HEK293T (cell line): Measurements from ENCODE around the gene KRTAP10-3.

Source experiments
- CTCF ChIA-PET: fragments of 350-600 bp; formaldehyde crosslinking; extraction: SDS; loops from one replicate; lab custom pipeline; 2021; ENCODE audit warnings: antibody characterized with exemption, inconsistent platforms; lab: Yijun Ruan, JAX
- POLR2A ChIA-PET: fragments of 350-600 bp; formaldehyde crosslinking; extraction: SDS; loops from one replicate; lab custom pipeline; 2020; ENCODE audit warnings: antibody characterized with exemption, inconsistent platforms; lab: Yijun Ruan, JAX
- DNase-seq: peaks from one replicate; pipeline ENCODE4 v3.0.0; 2012; ENCODE audit warnings: mixed read lengths; ENCODE audit errors: extremely low spot score
- ARNT ChIP-seq: fragments of 450-650 bp; IDR thresholded peaks from 2 replicates; pipeline ENCODE4 v1.6.1; 2017; ENCODE audit warnings: mild to moderate bottlenecking
- BHLHE40 ChIP-seq: fragments of 450-650 bp; IDR thresholded peaks from 2 replicates; pipeline ENCODE4 v1.6.1; 2016; ENCODE audit warnings: mild to moderate bottlenecking, moderate library complexity, borderline replicate concordance
- CTBP1 ChIP-seq: fragments of 450-650 bp; IDR thresholded peaks from 2 replicates; pipeline ENCODE4 v1.6.1; 2016; ENCODE audit warnings: borderline replicate concordance
- ELF4 ChIP-seq: fragments of 450-650 bp; IDR thresholded peaks from 2 replicates; pipeline ENCODE4 v1.6.1; 2017; ENCODE audit warnings: antibody characterized with exemption
- FOXA1 ChIP-seq: fragments of 450-650 bp; IDR thresholded peaks from 2 replicates; pipeline ENCODE4 v1.6.1; 2016; ENCODE audit warnings: mild to moderate bottlenecking
- FOXK2 ChIP-seq: fragments of 450-650 bp; IDR thresholded peaks from 2 replicates; pipeline ENCODE4 v1.6.1; 2016; ENCODE audit warnings: mild to moderate bottlenecking
- FOXM1 ChIP-seq: fragments of 450-650 bp; IDR thresholded peaks from 2 replicates; pipeline ENCODE4 v1.6.1; 2017; ENCODE audit warnings: mild to moderate bottlenecking, borderline replicate concordance
- HDGF ChIP-seq: fragments of 450-650 bp; IDR thresholded peaks from 2 replicates; pipeline ENCODE4 v1.6.1; 2017; ENCODE audit warnings: antibody characterized with exemption, borderline replicate concordance
- L3MBTL2 ChIP-seq: fragments of 450-650 bp; conservative IDR thresholded peaks from 2 replicates; pipeline ENCODE4 v1.6.1; 2016; ENCODE audit warnings: mild to moderate bottlenecking
- LEF1 ChIP-seq: fragments of 450-650 bp; IDR thresholded peaks from 2 replicates; pipeline ENCODE4 v1.6.1; 2017; ENCODE audit warnings: mild to moderate bottlenecking, borderline replicate concordance
- NFRKB ChIP-seq: fragments of 450-650 bp; IDR thresholded peaks from 2 replicates; pipeline ENCODE4 v1.6.1; 2016; ENCODE audit warnings: mild to moderate bottlenecking, moderate library complexity
- SP1 ChIP-seq: fragments of 450-650 bp; IDR thresholded peaks from 2 replicates; pipeline ENCODE4 v1.6.1; 2017
- SUZ12 ChIP-seq: fragments of 450-650 bp; IDR thresholded peaks from 2 replicates; pipeline ENCODE4 v1.6.1; 2016; ENCODE audit warnings: mild to moderate bottlenecking
- TARDBP ChIP-seq: fragments of 450-650 bp; IDR thresholded peaks from 2 replicates; pipeline ENCODE4 v1.6.1; 2016
- ZNF384 ChIP-seq: fragments of 450-650 bp; IDR thresholded peaks from 2 replicates; pipeline ENCODE4 v1.6.1; 2016
- TF ChIP-seq, protein P1 (sequence below): fragments of 450-650 bp; IDR thresholded peaks from 2 replicates; pipeline ENCODE4 v1.6.1; 2016

KRTAP10-3 gene

DNA sequence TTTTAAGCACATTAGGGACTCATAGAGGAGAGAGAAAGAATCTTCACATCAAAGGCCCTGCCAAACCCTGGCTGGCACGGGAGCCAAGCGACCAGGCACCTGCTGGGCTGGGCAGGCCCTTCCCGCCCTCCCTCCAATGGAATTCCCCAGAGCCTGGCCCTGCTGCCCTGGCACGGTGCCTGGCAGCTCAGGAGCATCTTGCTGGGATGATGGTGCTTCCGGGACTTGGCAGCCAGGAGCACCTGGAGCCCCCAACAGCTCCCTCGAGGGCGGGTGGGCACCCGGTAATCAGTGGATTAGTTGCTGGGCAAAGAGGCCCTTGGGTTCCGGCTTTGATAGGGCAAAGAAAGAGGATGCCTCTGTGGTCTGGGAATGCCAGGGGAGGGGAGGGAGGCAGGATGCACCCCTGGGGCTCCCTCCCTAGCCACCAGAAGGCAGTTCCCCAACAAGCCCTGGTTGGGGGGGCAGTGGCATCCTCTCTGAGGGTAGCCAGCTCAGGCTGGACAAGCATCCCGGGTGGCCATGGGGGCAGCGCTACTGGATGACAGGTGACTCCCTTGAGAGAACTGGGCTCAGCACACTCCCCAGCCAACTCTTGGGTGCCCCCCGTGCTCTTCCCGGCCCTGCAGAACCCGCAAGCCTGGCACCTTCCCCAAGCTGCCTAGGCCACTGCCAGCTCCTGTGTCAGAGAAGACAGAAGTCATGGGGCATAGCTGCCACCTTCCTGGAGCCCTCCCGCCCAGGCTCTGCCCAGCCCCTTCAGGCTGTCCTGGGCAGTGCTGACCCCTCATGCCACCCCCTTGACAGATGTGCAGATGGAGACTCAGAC is 45.0 kb downstream of the KRTAP10-3 start:
- DNase-seq: no peak
- TF ChIP-seq L3MBTL2: no peak
- POLR2A ChIA-PET: no interaction called here
- CTCF ChIA-PET: interaction anchor here (0.5 kb wide), 1 partner anchor 227 kb away, joined by 3 read pairs; no protein-coding TSS in a partner anchor

GRCh38 chr21:44512496-44513388 is 45.9 kb downstream of the KRTAP10-3 start:
- ChIA-PET CTCF (no interaction called here), POLR2A (no interaction called here)
- DNase-seq: no peak
- TF ChIP-seq SP1 (no peak), NFRKB (no peak), FOXA1 (no peak), SUZ12 (no peak), FOXK2 (no peak), CTBP1 (no peak), BHLHE40 (no peak), ARNT (no peak), FOXM1 (no peak), ELF4 (no peak), L3MBTL2 (no peak), ZNF384 (no peak)
- TF ChIP-seq, protein P1, sequence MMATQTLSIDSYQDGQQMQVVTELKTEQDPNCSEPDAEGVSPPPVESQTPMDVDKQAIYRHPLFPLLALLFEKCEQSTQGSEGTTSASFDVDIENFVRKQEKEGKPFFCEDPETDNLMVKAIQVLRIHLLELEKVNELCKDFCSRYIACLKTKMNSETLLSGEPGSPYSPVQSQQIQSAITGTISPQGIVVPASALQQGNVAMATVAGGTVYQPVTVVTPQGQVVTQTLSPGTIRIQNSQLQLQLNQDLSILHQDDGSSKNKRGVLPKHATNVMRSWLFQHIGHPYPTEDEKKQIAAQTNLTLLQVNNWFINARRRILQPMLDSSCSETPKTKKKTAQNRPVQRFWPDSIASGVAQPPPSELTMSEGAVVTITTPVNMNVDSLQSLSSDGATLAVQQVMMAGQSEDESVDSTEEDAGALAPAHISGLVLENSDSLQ: no peak

GRCh38 chr21:44511938-44512275 is 46.7 kb downstream of the KRTAP10-3 start:
- CTCF ChIA-PET: no interaction called here
- POLR2A ChIA-PET: no interaction called here
- TF ChIP-seq TARDBP (no peak), HDGF (no peak), BHLHE40 (no peak), LEF1 (no peak), ZNF384 (no peak), NFRKB (no peak), ARNT (no peak), L3MBTL2 (no peak)
- DNase-seq: no peak

- ChIA-PET CTCF (interaction anchor here (0.6 to 1.6 kb wide), 7 partner anchors 8 to 282 kb away, joined by 3 to 10 read pairs (median 3); no protein-coding TSS in a partner anchor), POLR2A (no interaction called here)
- no peak for TF ChIP-seq FOXA1
- no peak for TF ChIP-seq FOXM1
- TF ChIP-seq ELF4: no peak
- TF ChIP-seq LEF1: no peak
- no peak for TF ChIP-seq ZNF384
- TF ChIP-seq CTBP1: no peak
- TF ChIP-seq ARNT: no peak
- no peak for TF ChIP-seq NFRKB
- no peak for TF ChIP-seq L3MBTL2
- TF ChIP-seq HDGF: no peak
- TF ChIP-seq, protein P1: no peak
- TF ChIP-seq FOXK2: no peak
- no peak for TF ChIP-seq SUZ12
- TF ChIP-seq SP1: no peak
- no peak for DNase-seq
Measured at GRCh38 chr21:44511219-44511937, 47.2 kb downstream of the KRTAP10-3 start.

GRCh38 chr21:44510508-44511218 is 47.9 kb downstream of the KRTAP10-3 start:
- DNase-seq: peak; percentile 89
- ChIA-PET CTCF (interaction anchor here (0.6 to 1.6 kb wide), 8 partner anchors 9 to 283 kb away, joined by 3 to 10 read pairs (median 3); no protein-coding TSS in a partner anchor), POLR2A (no interaction called here)
- TF ChIP-seq FOXK2: no peak
- TF ChIP-seq FOXA1: no peak
- no peak for TF ChIP-seq SP1
- TF ChIP-seq ARNT: no peak
- no peak for TF ChIP-seq FOXM1
- no peak for TF ChIP-seq CTBP1
- no peak for TF ChIP-seq TARDBP
- TF ChIP-seq ZNF384: no peak
- TF ChIP-seq, protein P1: no peak
- TF ChIP-seq NFRKB: no peak
- TF ChIP-seq ELF4: no peak
- no peak; the same call in 1 of the 2 replicates for TF ChIP-seq HDGF
- no peak for TF ChIP-seq SUZ12
- no peak for TF ChIP-seq L3MBTL2
- no peak for TF ChIP-seq BHLHE40
